Measurements from ENCODE around the gene FGF10. TPM values are rescaled to one million over a fixed set of nuclear protein-coding genes. Genes with fewer than 3 reads are reported as not detected.

The FGF10 gene
- total RNA-seq, 1 experiment from 2014 or later, result 0.37 TPM

DNA sequence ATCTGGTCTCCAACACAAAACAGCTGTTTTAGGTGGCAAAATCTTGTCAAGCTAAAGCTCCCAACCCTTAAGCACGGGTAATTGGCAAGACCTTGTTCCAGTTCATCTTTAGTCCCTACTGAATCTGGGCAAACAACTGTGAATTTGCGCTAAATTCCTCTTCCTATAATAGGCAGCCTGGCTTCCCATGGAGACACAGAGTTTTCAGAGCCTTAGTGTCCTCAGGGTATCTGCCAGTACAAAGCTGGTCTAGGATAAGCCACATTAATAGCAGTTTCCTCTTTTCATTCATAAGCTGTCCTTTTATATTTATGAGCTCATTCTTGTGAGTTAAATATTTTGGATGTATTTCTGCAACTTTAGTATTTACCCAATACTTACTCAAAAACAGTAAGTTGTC is 59.5 kb downstream of the FGF10 start (continued):
- TF ChIP-seq, protein P1, sequence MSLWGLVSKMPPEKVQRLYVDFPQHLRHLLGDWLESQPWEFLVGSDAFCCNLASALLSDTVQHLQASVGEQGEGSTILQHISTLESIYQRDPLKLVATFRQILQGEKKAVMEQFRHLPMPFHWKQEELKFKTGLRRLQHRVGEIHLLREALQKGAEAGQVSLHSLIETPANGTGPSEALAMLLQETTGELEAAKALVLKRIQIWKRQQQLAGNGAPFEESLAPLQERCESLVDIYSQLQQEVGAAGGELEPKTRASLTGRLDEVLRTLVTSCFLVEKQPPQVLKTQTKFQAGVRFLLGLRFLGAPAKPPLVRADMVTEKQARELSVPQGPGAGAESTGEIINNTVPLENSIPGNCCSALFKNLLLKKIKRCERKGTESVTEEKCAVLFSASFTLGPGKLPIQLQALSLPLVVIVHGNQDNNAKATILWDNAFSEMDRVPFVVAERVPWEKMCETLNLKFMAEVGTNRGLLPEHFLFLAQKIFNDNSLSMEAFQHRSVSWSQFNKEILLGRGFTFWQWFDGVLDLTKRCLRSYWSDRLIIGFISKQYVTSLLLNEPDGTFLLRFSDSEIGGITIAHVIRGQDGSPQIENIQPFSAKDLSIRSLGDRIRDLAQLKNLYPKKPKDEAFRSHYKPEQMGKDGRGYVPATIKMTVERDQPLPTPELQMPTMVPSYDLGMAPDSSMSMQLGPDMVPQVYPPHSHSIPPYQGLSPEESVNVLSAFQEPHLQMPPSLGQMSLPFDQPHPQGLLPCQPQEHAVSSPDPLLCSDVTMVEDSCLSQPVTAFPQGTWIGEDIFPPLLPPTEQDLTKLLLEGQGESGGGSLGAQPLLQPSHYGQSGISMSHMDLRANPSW (CRISPR knock-in tag; conservative IDR thresholded peaks at IDR 0.05; ENCODE audit: low read depth), result no peak
- TF ChIP-seq JAZF1 (CRISPR knock-in tag; IDR thresholded peaks at IDR 0.05), result no peak
- no peak for TF ChIP-seq OVOL2 (CRISPR knock-in tag; IDR thresholded peaks at IDR 0.05; ENCODE audit: borderline replicate concordance)
- TF ChIP-seq, protein P2, sequence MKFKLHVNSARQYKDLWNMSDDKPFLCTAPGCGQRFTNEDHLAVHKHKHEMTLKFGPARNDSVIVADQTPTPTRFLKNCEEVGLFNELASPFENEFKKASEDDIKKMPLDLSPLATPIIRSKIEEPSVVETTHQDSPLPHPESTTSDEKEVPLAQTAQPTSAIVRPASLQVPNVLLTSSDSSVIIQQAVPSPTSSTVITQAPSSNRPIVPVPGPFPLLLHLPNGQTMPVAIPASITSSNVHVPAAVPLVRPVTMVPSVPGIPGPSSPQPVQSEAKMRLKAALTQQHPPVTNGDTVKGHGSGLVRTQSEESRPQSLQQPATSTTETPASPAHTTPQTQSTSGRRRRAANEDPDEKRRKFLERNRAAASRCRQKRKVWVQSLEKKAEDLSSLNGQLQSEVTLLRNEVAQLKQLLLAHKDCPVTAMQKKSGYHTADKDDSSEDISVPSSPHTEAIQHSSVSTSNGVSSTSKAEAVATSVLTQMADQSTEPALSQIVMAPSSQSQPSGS (CRISPR knock-in tag; IDR thresholded peaks at IDR 0.05; ENCODE audit: borderline replicate concordance, low read depth), result no peak
- TF ChIP-seq, protein P3, sequence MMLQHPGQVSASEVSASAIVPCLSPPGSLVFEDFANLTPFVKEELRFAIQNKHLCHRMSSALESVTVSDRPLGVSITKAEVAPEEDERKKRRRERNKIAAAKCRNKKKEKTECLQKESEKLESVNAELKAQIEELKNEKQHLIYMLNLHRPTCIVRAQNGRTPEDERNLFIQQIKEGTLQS (CRISPR knock-in tag; conservative IDR thresholded peaks at IDR 0.05), result no peak
- no peak for TF ChIP-seq ZNF219 (CRISPR knock-in tag; IDR thresholded peaks at IDR 0.05; ENCODE audit: borderline replicate concordance)
- TF ChIP-seq, protein P4, sequence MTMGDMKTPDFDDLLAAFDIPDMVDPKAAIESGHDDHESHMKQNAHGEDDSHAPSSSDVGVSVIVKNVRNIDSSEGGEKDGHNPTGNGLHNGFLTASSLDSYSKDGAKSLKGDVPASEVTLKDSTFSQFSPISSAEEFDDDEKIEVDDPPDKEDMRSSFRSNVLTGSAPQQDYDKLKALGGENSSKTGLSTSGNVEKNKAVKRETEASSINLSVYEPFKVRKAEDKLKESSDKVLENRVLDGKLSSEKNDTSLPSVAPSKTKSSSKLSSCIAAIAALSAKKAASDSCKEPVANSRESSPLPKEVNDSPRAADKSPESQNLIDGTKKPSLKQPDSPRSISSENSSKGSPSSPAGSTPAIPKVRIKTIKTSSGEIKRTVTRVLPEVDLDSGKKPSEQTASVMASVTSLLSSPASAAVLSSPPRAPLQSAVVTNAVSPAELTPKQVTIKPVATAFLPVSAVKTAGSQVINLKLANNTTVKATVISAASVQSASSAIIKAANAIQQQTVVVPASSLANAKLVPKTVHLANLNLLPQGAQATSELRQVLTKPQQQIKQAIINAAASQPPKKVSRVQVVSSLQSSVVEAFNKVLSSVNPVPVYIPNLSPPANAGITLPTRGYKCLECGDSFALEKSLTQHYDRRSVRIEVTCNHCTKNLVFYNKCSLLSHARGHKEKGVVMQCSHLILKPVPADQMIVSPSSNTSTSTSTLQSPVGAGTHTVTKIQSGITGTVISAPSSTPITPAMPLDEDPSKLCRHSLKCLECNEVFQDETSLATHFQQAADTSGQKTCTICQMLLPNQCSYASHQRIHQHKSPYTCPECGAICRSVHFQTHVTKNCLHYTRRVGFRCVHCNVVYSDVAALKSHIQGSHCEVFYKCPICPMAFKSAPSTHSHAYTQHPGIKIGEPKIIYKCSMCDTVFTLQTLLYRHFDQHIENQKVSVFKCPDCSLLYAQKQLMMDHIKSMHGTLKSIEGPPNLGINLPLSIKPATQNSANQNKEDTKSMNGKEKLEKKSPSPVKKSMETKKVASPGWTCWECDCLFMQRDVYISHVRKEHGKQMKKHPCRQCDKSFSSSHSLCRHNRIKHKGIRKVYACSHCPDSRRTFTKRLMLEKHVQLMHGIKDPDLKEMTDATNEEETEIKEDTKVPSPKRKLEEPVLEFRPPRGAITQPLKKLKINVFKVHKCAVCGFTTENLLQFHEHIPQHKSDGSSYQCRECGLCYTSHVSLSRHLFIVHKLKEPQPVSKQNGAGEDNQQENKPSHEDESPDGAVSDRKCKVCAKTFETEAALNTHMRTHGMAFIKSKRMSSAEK (CRISPR knock-in tag; IDR thresholded peaks at IDR 0.05; ENCODE audit: borderline replicate concordance), result no peak
- TF ChIP-seq, protein P5, sequence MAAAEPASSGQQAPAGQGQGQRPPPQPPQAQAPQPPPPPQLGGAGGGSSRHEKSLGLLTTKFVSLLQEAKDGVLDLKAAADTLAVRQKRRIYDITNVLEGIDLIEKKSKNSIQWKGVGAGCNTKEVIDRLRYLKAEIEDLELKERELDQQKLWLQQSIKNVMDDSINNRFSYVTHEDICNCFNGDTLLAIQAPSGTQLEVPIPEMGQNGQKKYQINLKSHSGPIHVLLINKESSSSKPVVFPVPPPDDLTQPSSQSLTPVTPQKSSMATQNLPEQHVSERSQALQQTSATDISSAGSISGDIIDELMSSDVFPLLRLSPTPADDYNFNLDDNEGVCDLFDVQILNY (CRISPR knock-in tag; IDR thresholded peaks at IDR 0.05), result no peak
- no peak for TF ChIP-seq ZNF121 (CRISPR knock-in tag; IDR thresholded peaks at IDR 0.05)
- no peak for TF ChIP-seq ZNF423 (CRISPR knock-in tag; IDR thresholded peaks at IDR 0.05)
- TF ChIP-seq, protein P6, sequence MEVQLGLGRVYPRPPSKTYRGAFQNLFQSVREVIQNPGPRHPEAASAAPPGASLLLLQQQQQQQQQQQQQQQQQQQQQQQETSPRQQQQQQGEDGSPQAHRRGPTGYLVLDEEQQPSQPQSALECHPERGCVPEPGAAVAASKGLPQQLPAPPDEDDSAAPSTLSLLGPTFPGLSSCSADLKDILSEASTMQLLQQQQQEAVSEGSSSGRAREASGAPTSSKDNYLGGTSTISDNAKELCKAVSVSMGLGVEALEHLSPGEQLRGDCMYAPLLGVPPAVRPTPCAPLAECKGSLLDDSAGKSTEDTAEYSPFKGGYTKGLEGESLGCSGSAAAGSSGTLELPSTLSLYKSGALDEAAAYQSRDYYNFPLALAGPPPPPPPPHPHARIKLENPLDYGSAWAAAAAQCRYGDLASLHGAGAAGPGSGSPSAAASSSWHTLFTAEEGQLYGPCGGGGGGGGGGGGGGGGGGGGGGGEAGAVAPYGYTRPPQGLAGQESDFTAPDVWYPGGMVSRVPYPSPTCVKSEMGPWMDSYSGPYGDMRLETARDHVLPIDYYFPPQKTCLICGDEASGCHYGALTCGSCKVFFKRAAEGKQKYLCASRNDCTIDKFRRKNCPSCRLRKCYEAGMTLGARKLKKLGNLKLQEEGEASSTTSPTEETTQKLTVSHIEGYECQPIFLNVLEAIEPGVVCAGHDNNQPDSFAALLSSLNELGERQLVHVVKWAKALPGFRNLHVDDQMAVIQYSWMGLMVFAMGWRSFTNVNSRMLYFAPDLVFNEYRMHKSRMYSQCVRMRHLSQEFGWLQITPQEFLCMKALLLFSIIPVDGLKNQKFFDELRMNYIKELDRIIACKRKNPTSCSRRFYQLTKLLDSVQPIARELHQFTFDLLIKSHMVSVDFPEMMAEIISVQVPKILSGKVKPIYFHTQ (CRISPR knock-in tag; IDR thresholded peaks at IDR 0.05), result no peak

DNA sequence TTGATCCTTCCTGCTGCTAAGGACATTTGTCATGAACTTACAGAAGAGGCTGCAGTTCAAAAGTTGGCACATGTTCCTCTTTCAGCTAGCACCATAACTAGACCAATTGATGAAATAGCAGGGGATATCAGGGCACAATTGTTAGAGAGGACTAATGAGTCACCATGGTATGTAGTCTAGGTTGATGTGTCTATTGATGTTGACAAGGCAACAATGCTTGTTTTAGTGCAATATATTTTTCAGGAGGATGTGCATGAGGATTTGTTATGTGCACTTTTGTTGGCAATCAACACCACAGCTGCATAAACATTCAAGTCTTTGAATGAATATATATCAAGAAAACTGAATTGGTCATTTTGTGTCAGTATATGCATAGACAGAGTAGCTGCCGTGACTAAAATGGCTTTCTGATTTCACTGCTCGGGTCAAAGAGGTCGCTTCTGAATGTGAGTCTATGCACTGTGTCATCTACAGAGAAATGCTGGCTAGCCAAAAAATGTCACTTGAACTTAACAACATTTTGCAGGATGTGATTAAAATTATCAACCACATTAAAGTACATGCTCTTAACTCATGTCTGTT is 68.0 kb downstream of the FGF10 start:
- Mint-ChIP-seq H3K27ac (no peak overlapping the region), H3K36me3 (peaks cover 7% of the 10 kb centered on the region), H3K27me3 (ENCODE audit: low read depth) (no peaks in the 10 kb centered on the region), H3K4me1 (no peaks in the 10 kb centered on the region), H3K9me3 (peaks cover 19% of the 10 kb centered on the region), H3K4me3 (no peak overlapping the region)
- CTCF ChIA-PET, result interaction anchor here (1.2 kb wide), 1 partner anchor 11 kb away, joined by 4 read pairs; no protein-coding TSS in a partner anchor
- TF ChIP-seq ESRRA (CRISPR knock-in tag; IDR thresholded peaks at IDR 0.05; ENCODE audit: borderline replicate concordance) (no peak), ETV6 (CRISPR knock-in tag; IDR thresholded peaks at IDR 0.05) (no peak), NR3C1 (CRISPR knock-in tag; conservative IDR thresholded peaks at IDR 0.05; ENCODE audit: low read depth) (no peak), ZNF121 (CRISPR knock-in tag; IDR thresholded peaks at IDR 0.05) (no peak), FOXK1 (CRISPR knock-in tag; IDR thresholded peaks at IDR 0.05) (no peak)
- TF ChIP-seq, protein P6 (CRISPR knock-in tag; IDR thresholded peaks at IDR 0.05), result no peak
- TF ChIP-seq, protein P7, sequence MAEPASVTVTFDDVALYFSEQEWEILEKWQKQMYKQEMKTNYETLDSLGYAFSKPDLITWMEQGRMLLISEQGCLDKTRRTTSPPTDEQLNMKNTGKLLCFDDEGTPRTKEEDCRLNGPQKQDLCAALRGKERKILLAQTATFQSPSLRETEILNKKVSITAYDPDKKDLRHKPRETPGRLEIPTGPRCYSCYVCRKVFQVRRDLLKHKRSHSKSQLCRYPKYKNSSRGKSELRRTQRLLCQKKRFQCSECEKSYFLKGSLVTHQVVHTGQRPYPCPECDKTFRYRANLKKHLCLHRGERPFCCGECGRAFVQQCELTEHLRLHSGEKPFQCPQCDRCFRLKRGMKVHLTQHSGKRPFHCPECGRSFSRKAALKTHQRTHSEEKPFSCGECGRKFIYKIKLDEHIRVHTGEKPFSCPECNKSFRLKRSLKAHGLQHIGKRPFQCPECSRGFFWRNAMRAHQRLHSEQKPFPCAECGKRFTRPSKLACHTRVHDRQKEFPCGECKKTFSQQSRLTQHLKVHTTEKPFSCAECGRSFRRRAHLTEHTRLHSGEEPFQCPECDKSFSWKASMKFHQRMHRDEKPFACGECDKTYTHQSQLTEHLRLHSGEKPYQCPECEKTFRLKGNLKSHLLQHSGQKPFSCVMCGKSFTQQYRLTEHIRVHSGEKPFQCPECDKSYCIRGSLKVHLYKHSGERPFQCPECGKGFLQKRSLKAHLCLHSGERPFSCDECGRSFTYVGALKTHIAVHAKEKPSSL (CRISPR knock-in tag; conservative IDR thresholded peaks at IDR 0.05), result no peak
- POLR2A ChIA-PET, result no interaction called here
- ATAC-seq, result no peak
- no peak for DNase-seq (ENCODE audit: low spot score)

Data from WTC11 (cell line).